Adrenal gland (tissue), 12 donors: ENCODE data around the gene CTRB2. TPM values are rescaled to one million over a fixed set of nuclear protein-coding genes. Genes with fewer than 3 reads are reported as not detected.

Experiments used
- DNase-seq, 7 donors: peaks; one replicate each; pipeline ENCODE4 v3.0.0-alpha.2; 2019 to 2020
- H3K27ac ChIP-seq, 5 donors: fragments of 200-600 bp; sonication (generic) in 4 of 5; 1 replicate in 3 of 5; 2 replicates in 2 of 5; pipeline versions ENCODE4 v1.5.1 to v1.8.0; 2016 to 2020; ENCODE audit warnings: mild to moderate bottlenecking in 1 of 5
- H3K27me3 ChIP-seq: fragments of 200-600 bp; 2 replicates; pipeline ENCODE4 v1.8.0; 2021
- H3K36me3 ChIP-seq, 2 donors: fragments of 200-600 bp; replicated peaks in 1 of 2; 1 replicate in 1 of 2; 2 replicates in 1 of 2; pipeline versions ENCODE4 v1.5.1 to v1.8.0; 2018 to 2022
- H3K4me1 ChIP-seq, 2 donors: fragments of 200-600 bp; replicated peaks in 1 of 2; 1 replicate in 1 of 2; 2 replicates in 1 of 2; pipeline versions ENCODE4 v1.5.1 to v1.8.0; 2018 to 2021
- H3K4me3 ChIP-seq, 4 donors: fragments of 200-600 bp; sonication (generic) in 3 of 4; one replicate each; pipeline ENCODE4 v1.5.1; 2016 to 2018
- H3K9me3 ChIP-seq, 3 donors: fragments of 200-600 bp; sonication (generic) in 1 of 3; replicated peaks in 1 of 3; 1 replicate in 2 of 3; 2 replicates in 1 of 3; pipeline versions ENCODE4 v1.5.1 to v1.8.0; 2016 to 2021
- CTCF ChIP-seq, 6 experiments: fragments of 450-650 bp in 4 of 6; fragments of 200-600 bp in 2 of 6; sonication (generic) in 1 of 6; IDR thresholded peaks; 1 replicate in 5 of 6; 2 replicates in 1 of 6; pipeline versions ENCODE4 v1.5.1 to v1.8.0; 2016 to 2021; ENCODE audit warnings: antibody characterized with exemption in 6 of 6, mild to moderate bottlenecking in 2 of 6, moderate library complexity in 1 of 6
- POLR2A ChIP-seq, 2 donors: fragments of 450-650 bp; IDR thresholded peaks; one replicate each; pipeline ENCODE4 v1.6.1; 2017; ENCODE audit warnings: antibody characterized with exemption in 2 of 2, mild to moderate bottlenecking in 2 of 2, moderate library complexity in 1 of 2
- WGBS, 4 donors: extraction: QIAGEN DNeasy Blood & Tissue Kit in 2 of 4; methylation state at CpG; one replicate each; pipeline versions ENCODE4 v1.1.5 to v1.1.7; 2013 to 2017; 5-methylcytosine and 5-hydroxymethylcytosine counted together
- intact Hi-C, 2 donors: fragments of 100-400 bp; cut with DNase I; formaldehyde crosslinking; loops; one replicate each; pipeline versions ENCODE4 v1.14.1 to v1.15.0; 2022 to 2023
- polyA plus RNA-seq, 3 donors: library from polyadenylated mRNA; stranded (reverse); fragments of 200-250 nt in 2 of 3; fragments of 350-450 nt in 1 of 3; fragmentation: Illumina TruSeq in 1 of 3; extraction: RNeasy Lipid Tissue Mini Kit (QIAGEN cat#74804) in 1 of 3; gene quantifications; one replicate each; pipeline ENCODE4 v1.2.3, GENCODE V29; 2013 to 2014
- total RNA-seq, 9 donors: library from RNA; depleted of rRNA in 4 of 9; stranded (reverse); fragments of >200 nt in 4 of 9; fragments of 120-200 nt in 1 of 9; fragmentation: NEBNext Ultra II Directional in 1 of 9; extraction: Animal tissue kit (Norgen Biotek cat#: 25700) in 1 of 9; gene quantifications; one replicate each; pipeline versions ENCODE4 v1.1.0 to v1.2.4, GENCODE V29; 2013 to 2023
- donor health status: healthy with polysubstance abuse.
- donor health status: Bipolar disorder and iron deficiency.
- donor health status: DM: yes; HTN: yes; CAD: no.
- donor health status: DM: no; HTN: no; CAD: no.
- donor health status: DM: no; HTN: no; CAD: no.
- donor health status: DM: yes; HTN: yes; CAD: no.

Gene CTRB2
- total and polyA plus RNA-seq, 12 donors: 0.88 to 15.1 (median 3.3) TPM; not detected in 5

GRCh38 chr16:75175074-75175473, 31.9 kb downstream of the CTRB2 start:
- no peaks in the 10 kb centered on the region for H3K27me3 ChIP-seq
- DNase-seq: no peak
- H3K9me3 ChIP-seq: peaks cover 0 to 21% (median 12%) of the 10 kb centered on the region in 3 donors
- H3K4me3 ChIP-seq: no peak overlapping the region
- intact Hi-C loops: no loop called here
- no peak for TF ChIP-seq CTCF (IDR thresholded peaks at IDR 0.05)
- H3K27ac ChIP-seq: no peak overlapping the region
- WGBS, 4 donors: 83 to 100% (median 99%) methylated on average over 1 to 3 of the region's 3 CpGs
- H3K4me1 ChIP-seq: no peaks in the 10 kb centered on the region
- H3K36me3 ChIP-seq: peaks cover 0 to under 1% of the 10 kb centered on the region in 2 donors

GRCh38 chr16:75172578-75172977, 34.4 kb downstream of the CTRB2 start:
- WGBS, 4 donors: 97 to 100% (median 99%) methylated on average over 4 of the region's 4 CpGs
- Histone ChIP-seq H3K27ac (no peak overlapping the region), H3K36me3 (peaks cover 0 to 21% of the 10 kb centered on the region in 2 donors), H3K9me3 (peaks cover 0 to 33% (median 19%) of the 10 kb centered on the region in 3 donors), H3K4me3 (no peak overlapping the region), H3K27me3 (no peaks in the 10 kb centered on the region), H3K4me1 (no peaks in the 10 kb centered on the region)
- intact Hi-C loops: no loop called here
- DNase-seq: no peak
- TF ChIP-seq POLR2A (IDR thresholded peaks at IDR 0.05) (no peak), CTCF (IDR thresholded peaks at IDR 0.05) (no peak)

- no peak for DNase-seq
- Histone ChIP-seq H3K27me3 (no peaks in the 10 kb centered on the region), H3K36me3 (peaks cover 0 to 32% of the 10 kb centered on the region in 2 donors), H3K4me1 (no peaks in the 10 kb centered on the region), H3K9me3 (peaks cover 0 to 26% (median 19%) of the 10 kb centered on the region in 3 donors), H3K4me3 (no peak overlapping the region), H3K27ac (no peak overlapping the region)
- WGBS, 4 donors: 93 to 98% (median 96%) methylated on average over 9 to 10 of the region's 10 CpGs
- intact Hi-C loops: no loop called here
- TF ChIP-seq CTCF (IDR thresholded peaks at IDR 0.05) (no peak), POLR2A (IDR thresholded peaks at IDR 0.05) (no peak)
Measured at GRCh38 chr16:75169899-75170405, 37.0 kb downstream of the CTRB2 start.

- TF ChIP-seq POLR2A (IDR thresholded peaks at IDR 0.05) (no peak), CTCF (IDR thresholded peaks at IDR 0.05) (no peak)
- no peaks in the 10 kb centered on the region for H3K9me3 ChIP-seq
- intact Hi-C loops: no loop called here
- 93 to 100% (median 97%) methylated on average over 1 of the region's 1 CpG for WGBS, 4 donors
- H3K27ac ChIP-seq: no peak overlapping the region
- H3K27me3 ChIP-seq: no peaks in the 10 kb centered on the region
- H3K4me1 ChIP-seq: no peaks in the 10 kb centered on the region
- H3K36me3 ChIP-seq: no peaks in the 10 kb centered on the region
- DNase-seq: no peak
- H3K4me3 ChIP-seq: no peak overlapping the region
Measured at GRCh38 chr16:75160386-75160785, 46.6 kb downstream of the CTRB2 start.

Other genes with a start within 250 kb of the CTRB2 start
- 100 to 1,000 TPM in 1 of 9 donors, 10 to 100 TPM in 8; 21.5 to 130 (median 71.3) TPM for gene WDR59, start 222.0 kb downstream of the CTRB2 start, total RNA-seq
- gene WDR59, start 222.0 kb downstream of the CTRB2 start, polyA plus RNA-seq: 10 to 100 TPM; 56.7 to 71.1 (median 57.0) TPM
- gene ZNRF1, start 208.1 kb downstream of the CTRB2 start, total RNA-seq: 10 to 100 TPM; 10.9 to 29.2 (median 27.1) TPM
- 10 to 100 TPM in 2 of 3 donors, 1 to 10 TPM in 1; 9.9 to 20.7 (median 13.6) TPM for gene ZNRF1, start 208.1 kb downstream of the CTRB2 start, polyA plus RNA-seq
- 10 to 100 TPM in 8 of 9 donors, 1 to 10 TPM in 1; 2.4 to 46.0 (median 21.6) TPM for gene LDHD, start 90.4 kb downstream of the CTRB2 start, total RNA-seq
- gene LDHD, start 90.4 kb downstream of the CTRB2 start, polyA plus RNA-seq: 10 to 100 TPM; 11.8 to 18.9 (median 12.1) TPM
- 10 to 100 TPM in 3 of 9 donors, 1 to 10 TPM in 6; 5.9 to 15.1 (median 9.6) TPM for gene ZFP1, start 58.6 kb downstream of the CTRB2 start, total RNA-seq
- 10 to 100 TPM in 1 of 3 donors, 1 to 10 TPM in 2; 4.5 to 10.5 (median 6.9) TPM for gene ZFP1, start 58.6 kb downstream of the CTRB2 start, polyA plus RNA-seq
- gene CTRB1, start 11.8 kb upstream of the CTRB2 start, total RNA-seq: 1 to 10 TPM in 6 of 9 donors, under 1 TPM in 1, not detected in 2; 0.67 to 9.9 (median 1.7) TPM
- gene CTRB1, start 11.8 kb upstream of the CTRB2 start, polyA plus RNA-seq: 1 to 10 TPM in 2 of 3 donors, not detected in 1; 2.0 to 4.2 TPM
- gene BCAR1, start 44.5 kb upstream of the CTRB2 start, total RNA-seq: 10 to 100 TPM; 18.2 to 74.9 (median 64.8) TPM
- gene BCAR1, start 44.5 kb upstream of the CTRB2 start, polyA plus RNA-seq: 10 to 100 TPM; 10.2 to 87.7 (median 54.3) TPM
- 100 to 1,000 TPM in 1 of 9 donors, 10 to 100 TPM in 8; 40.6 to 129 (median 52.1) TPM for gene CFDP1, start 226.3 kb upstream of the CTRB2 start, total RNA-seq
- gene CFDP1, start 226.3 kb upstream of the CTRB2 start, polyA plus RNA-seq: 100 to 1,000 TPM in 1 of 3 donors, 10 to 100 TPM in 2; 61.0 to 121 (median 83.4) TPM